Middle frontal gyrus (tissue), 1 donor: ENCODE data around the gene THBS3.
"Not testable (repeated sequence)": the region's sequence is repeated elsewhere in the genome, so short reads cannot be mapped to it uniquely, and the experiment has no call there.

ENCODE experiments used
- DNase-seq: peaks from one replicate; pipeline ENCODE4 v3.0.0-alpha.2; 2015; ENCODE audit warnings: low spot score; ENCODE audit errors: extremely low spot score

Gene THBS3

DNA sequence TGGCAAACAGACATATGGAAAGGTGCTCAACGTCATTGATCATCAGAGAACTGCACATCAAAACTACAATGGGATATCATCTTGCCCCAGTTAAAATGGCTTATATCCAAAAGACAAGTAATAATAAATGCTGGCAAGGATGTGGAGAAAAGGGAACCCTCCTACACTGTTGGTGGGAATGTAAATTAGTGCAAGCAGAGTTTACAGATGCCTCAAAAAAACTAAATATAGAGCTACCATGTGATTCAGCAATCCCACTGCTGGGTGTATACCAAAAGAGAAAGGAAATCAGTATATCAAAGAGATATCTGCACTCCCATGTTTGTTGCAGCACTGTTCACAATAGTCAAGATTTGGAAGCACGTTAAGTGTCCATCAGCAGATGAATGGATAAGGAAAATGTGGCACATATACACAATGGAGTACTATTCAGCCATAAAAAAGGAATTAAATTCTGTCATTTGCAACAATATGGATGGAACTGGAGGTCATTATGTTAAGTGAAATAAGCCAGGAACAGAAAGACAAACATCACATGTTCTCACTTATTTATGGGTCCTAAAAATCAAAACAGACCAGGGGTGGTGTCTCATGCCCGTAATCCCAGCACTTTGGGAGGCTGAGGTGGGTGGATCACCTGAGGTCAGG is 51.6 kb downstream of the THBS3 start:
- not testable (repeated sequence) for DNase-seq
